NCI-H526 (cell line): Measurements from ENCODE around the gene NEDD8.
A peak's percentile ranks its signal among the peaks of the same experiment; 100 is the strongest.

Experiments
- DNase-seq, 2 experiments: peaks; one replicate each; lab custom pipeline; 2025; lab: John Stamatoyannopoulos, UW

NEDD8 gene

GRCh38 chr14:24196071-24197055, 35.8 kb downstream of the NEDD8 start:
- DNase-seq: peak in 1 of 2 experiments; percentile 52

- DNase-seq: peak; percentile 73 to 88
These were observed 36.7 kb downstream of the NEDD8 start, which contains the start of gene TM9SF1 for GRCh38 chr14:24195186-24196070. Gene TM9SF1 (minus strand): TSS chr14:24195441. CDS start chr14:24195019, 422 bp downstream.

GRCh38 chr14:24194873-24195185, 37.3 kb downstream of the NEDD8 start:
- no peak for DNase-seq

GRCh38 chr14:24194186-24194872, 37.8 kb downstream of the NEDD8 start:
- no peak for DNase-seq

- no peak for DNase-seq
These were observed 39.2 kb downstream of the NEDD8 start for GRCh38 chr14:24192933-24193332.

GRCh38 chr14:24190416-24190815, 41.8 kb downstream of the NEDD8 start:
- no peak for DNase-seq

GRCh38 chr14:24189460-24189859, 42.7 kb downstream of the NEDD8 start:
- no peak for DNase-seq

- no peak for DNase-seq
These were observed 43.1 kb downstream of the NEDD8 start for GRCh38 chr14:24189059-24189375.

- peak; percentile 95 to 98 for DNase-seq
These were observed 43.7 kb downstream of the NEDD8 start, which contains the start of gene IPO4 for GRCh38 chr14:24188251-24189058. Gene IPO4 (minus strand): TSS chr14:24188816. CDS start chr14:24188787, 29 bp downstream.

GRCh38 chr14:24187539-24187915, 44.6 kb downstream of the NEDD8 start:
- no peak for DNase-seq

- DNase-seq: no peak
These were observed 45.2 kb downstream of the NEDD8 start for GRCh38 chr14:24186831-24187538.

GRCh38 chr14:24185741-24186140, 46.4 kb downstream of the NEDD8 start:
- no peak for DNase-seq

- DNase-seq: no peak
These were observed 47.1 kb downstream of the NEDD8 start for GRCh38 chr14:24185026-24185425.

- no peak for DNase-seq
These were observed 47.8 kb downstream of the NEDD8 start for GRCh38 chr14:24184104-24184970.

GRCh38 chr14:24183014-24183481, 49.1 kb downstream of the NEDD8 start:
- no peak for DNase-seq

GRCh38 chr14:24182110-24182882, 49.9 kb downstream of the NEDD8 start:
- no peak for DNase-seq

GRCh38 chr14:24181371-24182077, 50.6 kb downstream of the NEDD8 start:
- no peak for DNase-seq
